GM12878 (cell line): ENCODE data around the gene NBEAL1.

Source experiments
- CHD1 ChIP-seq: IDR thresholded peaks from 2 replicates; pipeline ENCODE4 v1.6.1; 2012; ENCODE audit warnings: low read depth, low read length, improper control_type of control experiment
- EZH2 ChIP-seq: IDR thresholded peaks from 2 replicates; pipeline ENCODE4 v1.6.1; 2012; ENCODE audit warnings: low read depth, mild to moderate bottlenecking, control low read depth, inconsistent platforms, low read length, borderline replicate concordance; ENCODE audit not compliant: control insufficient read depth
- HDAC2 ChIP-seq: fragments of 200-600 bp; sonication (generic); IDR thresholded peaks from 2 replicates; pipeline ENCODE4 v1.6.1; 2017
- JUND ChIP-seq: IDR thresholded peaks from 2 replicates; pipeline ENCODE4 v1.6.1; 2012; ENCODE audit warnings: low read depth, mild to moderate bottlenecking, low read length, improper control_type of control experiment, moderate library complexity
- POLR2AphosphoS2 ChIP-seq: IDR thresholded peaks from 2 replicates; pipeline ENCODE4 v1.6.1; 2011; ENCODE audit warnings: low read depth, mild to moderate bottlenecking, low read length, improper control_type of control experiment, moderate library complexity
- POLR2AphosphoS5 ChIP-seq: IDR thresholded peaks from 2 replicates; pipeline ENCODE4 v1.6.1; 2011; ENCODE audit warnings: mild to moderate bottlenecking, low read length, inconsistent platforms
- SIN3A ChIP-seq: IDR thresholded peaks from 2 replicates; pipeline ENCODE4 v1.6.1; 2012; ENCODE audit warnings: low read depth, low read length, improper control_type of control experiment
- SMAD1 ChIP-seq: fragments of 450-650 bp; IDR thresholded peaks from 2 replicates; pipeline ENCODE4 v1.6.1; 2018; ENCODE audit warnings: mild to moderate bottlenecking, low read depth; ENCODE audit not compliant: partially characterized antibody
- ZSCAN29 ChIP-seq: fragments of 450-650 bp; IDR thresholded peaks from 2 replicates; pipeline ENCODE4 v1.6.1; 2017; ENCODE audit warnings: mild to moderate bottlenecking, moderate library complexity
- TF ChIP-seq, protein P1 (sequence below), 3 experiments: IDR thresholded peaks in 2 of 3; conservative IDR thresholded peaks in 1 of 3; 2 replicates each; pipeline ENCODE4 v1.5.1; 2011; ENCODE audit warnings: low read depth in 3 of 3, low read length in 3 of 3, mild to moderate bottlenecking in 3 of 3, control low read depth in 2 of 3, moderate library complexity in 2 of 3, inconsistent platforms in 1 of 3, mixed read lengths in 1 of 3; ENCODE audit not compliant: control insufficient read depth in 2 of 3, insufficient read depth in 1 of 3; ENCODE audit errors: extremely low read depth in 1 of 3

DNA sequence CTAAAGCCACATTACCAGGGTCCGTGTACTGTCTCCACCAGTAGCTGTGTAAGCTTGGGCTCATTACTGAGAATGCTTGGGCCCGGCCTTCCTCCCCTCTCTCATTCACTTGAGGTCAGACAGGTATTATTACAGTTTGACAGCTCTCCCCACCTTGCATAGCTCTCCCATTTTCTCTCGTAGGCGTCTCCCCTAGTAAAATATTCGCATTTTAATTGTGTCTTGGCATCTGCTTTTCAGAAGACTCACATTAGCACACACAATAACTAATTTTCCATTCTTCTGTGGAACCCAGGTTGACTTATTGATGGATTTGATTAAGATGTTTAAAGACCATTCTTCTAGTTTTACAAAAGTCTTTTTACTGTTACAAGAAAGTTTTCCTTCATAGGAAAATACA, 153.1 kb downstream of the NBEAL1 start:
- TF ChIP-seq EZH2 = no peak
- TF ChIP-seq, protein P1, sequence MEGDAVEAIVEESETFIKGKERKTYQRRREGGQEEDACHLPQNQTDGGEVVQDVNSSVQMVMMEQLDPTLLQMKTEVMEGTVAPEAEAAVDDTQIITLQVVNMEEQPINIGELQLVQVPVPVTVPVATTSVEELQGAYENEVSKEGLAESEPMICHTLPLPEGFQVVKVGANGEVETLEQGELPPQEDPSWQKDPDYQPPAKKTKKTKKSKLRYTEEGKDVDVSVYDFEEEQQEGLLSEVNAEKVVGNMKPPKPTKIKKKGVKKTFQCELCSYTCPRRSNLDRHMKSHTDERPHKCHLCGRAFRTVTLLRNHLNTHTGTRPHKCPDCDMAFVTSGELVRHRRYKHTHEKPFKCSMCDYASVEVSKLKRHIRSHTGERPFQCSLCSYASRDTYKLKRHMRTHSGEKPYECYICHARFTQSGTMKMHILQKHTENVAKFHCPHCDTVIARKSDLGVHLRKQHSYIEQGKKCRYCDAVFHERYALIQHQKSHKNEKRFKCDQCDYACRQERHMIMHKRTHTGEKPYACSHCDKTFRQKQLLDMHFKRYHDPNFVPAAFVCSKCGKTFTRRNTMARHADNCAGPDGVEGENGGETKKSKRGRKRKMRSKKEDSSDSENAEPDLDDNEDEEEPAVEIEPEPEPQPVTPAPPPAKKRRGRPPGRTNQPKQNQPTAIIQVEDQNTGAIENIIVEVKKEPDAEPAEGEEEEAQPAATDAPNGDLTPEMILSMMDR (IDR thresholded peaks at IDR 0.05 in 2 of 3, conservative IDR thresholded peaks at IDR 0.05 in 1 of 3; ENCODE audit: control insufficient read depth in 2 of 3, extremely low read depth in 1 of 3, insufficient read depth in 1 of 3, low read depth in 3 of 3, low read length in 3 of 3) = no peak
- no peak for TF ChIP-seq POLR2AphosphoS2
- TF ChIP-seq POLR2AphosphoS5 = no peak
- TF ChIP-seq SMAD1 = no peak
- TF ChIP-seq CHD1 = no peak
- TF ChIP-seq ZSCAN29 = no peak
- TF ChIP-seq SIN3A = no peak
- TF ChIP-seq JUND = no peak
- TF ChIP-seq HDAC2 = no peak
